IPS-11a (cell line): Measurements from ENCODE around the gene VTCN1.
"Not testable (repeated sequence)": the region's sequence is repeated elsewhere in the genome, so short reads cannot be mapped to it uniquely, and the experiment has no call there.

Experiments used
- H3K4me3 ChIP-seq: one replicate; pipeline ENCODE4 v1.5.1; 2013; ENCODE audit warnings: low read depth, low read length, control low read depth

The VTCN1 gene, protein sequence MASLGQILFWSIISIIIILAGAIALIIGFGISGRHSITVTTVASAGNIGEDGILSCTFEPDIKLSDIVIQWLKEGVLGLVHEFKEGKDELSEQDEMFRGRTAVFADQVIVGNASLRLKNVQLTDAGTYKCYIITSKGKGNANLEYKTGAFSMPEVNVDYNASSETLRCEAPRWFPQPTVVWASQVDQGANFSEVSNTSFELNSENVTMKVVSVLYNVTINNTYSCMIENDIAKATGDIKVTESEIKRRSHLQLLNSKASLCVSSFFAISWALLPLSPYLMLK

DNA sequence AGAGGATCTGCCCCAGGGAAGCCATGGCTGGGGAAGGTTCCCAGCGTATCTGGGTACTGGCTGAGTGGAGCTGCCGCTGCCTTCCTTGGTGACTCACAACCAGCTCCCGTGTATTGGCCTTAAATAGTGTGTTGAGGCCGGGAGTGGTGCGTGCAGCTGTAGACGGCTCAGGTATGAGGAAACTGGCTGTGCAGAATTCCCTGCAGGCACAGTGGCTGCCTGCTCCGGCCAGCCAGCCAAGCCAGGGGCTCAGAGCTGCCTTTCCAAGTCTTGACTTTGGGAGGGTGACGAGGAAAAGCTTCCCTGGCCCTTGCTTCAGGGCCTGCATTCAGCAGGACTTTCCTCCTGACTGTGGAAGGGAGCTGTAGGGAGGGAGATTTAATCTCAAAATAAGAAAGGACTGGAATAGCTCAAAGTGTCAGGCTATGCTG is at the start of gene VTCN1:
Gene VTCN1 (minus strand): TSS at position 97 of the 431 bp plus-strand sequence. CDS start 72 bp downstream, at position 25.
- H3K4me3 ChIP-seq, result no peak within 1 kb of the TSS

DNA sequence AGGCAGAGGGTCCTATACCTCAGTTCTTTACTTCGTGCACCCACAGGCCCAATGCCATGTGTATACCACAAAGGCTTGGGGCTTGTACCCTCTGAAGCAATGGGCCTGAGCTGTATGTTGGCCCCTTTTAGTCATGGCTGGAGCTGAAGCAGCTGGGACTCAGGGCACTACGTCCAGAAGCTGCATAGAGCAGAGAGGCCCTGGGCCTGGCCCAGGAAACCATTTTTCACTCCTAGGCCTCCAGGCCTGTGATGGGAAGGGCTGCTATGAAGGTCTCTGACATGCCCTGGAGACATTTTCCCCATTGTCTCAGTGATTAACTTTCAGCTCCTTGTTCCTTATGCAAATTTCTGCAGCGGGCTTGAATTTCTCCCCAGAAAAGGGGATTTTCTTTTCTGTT is 48.1 kb upstream of the VTCN1 start:
- H3K4me3 ChIP-seq, result no peak overlapping the region

DNA sequence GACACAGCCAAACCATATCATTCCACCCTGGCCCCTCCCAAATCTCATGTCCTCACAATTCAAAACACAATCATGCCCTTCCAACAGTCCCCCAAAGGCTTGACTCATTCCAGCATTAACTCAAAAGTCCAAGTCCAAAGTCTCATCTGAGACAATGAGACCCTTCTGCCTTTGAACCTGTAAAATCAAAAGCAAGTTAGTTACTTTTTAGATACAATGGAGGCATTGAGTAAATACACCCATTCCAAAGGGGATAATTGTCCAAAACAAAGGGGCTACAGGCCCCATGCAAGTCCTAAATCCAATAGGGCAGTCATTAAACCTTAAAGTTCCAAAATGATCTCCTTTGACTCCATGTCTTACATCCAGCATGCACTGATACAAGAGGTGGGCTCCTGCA is 47.3 kb upstream of the VTCN1 start:
- H3K4me3 ChIP-seq, result not testable (repeated sequence)

DNA sequence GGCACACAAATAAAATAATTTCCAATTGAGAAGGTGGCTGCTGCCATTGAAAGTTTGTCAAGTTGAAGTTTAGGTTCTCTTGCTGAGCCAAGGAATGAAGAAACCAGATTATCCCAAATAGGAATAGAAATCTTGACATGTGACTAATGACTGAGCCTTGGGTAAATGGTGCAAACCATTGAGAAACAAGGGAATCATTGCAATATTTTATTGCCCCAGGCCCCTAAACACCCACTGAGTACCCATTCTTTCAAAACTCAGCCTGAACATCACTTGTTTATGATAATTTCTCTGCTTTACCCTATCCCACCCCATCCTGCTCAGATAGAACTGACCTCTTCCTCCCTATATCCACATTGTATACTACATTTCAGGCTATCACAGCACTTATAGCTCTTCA is 46.6 kb upstream of the VTCN1 start:
- H3K4me3 ChIP-seq, result no peak overlapping the region

DNA sequence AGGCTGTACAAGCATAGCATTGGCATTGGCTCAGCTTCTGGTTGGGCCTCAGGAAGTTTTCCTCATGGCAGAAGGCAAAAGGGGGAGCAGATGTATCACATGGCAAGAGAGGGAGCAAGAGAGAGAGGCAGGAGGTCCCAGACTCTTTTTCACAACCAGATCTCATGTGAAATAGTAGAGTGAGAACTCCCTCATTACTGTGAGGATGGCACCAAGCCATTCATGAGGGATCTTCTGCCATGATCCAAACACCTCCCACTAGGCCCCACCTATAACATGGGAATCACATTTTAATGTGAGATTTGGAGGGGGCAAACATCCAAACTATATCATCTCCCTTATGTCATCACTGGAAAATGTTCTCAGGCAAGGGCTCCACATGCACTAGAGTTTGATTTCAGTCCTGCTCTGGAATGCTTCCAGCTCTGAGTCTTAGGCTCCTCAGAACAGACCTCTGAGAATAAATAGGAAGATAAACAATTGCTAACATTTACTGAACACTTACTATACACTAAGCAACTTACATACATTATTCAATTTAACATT is 39.4 kb upstream of the VTCN1 start:
- no peak overlapping the region for H3K4me3 ChIP-seq

DNA sequence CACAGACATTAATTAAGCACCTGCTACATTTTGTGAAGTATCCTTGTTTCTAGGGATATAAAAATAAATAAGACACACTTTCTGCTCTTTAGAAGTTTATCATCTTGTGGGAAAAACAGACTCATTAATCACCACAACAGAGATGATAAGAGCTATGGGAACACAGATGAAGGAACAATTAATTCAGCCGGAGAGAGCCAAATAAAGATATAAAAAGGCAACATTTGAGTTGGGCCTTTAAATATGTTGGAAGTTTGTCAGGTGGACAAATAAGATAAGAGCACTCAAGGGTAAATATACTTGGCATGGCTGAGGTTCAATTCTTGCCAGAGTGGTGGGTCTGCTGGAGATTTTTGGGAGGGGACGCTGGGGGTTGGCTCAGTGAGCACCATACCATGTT is 34.2 kb upstream of the VTCN1 start:
- H3K4me3 ChIP-seq, result no peak overlapping the region

DNA sequence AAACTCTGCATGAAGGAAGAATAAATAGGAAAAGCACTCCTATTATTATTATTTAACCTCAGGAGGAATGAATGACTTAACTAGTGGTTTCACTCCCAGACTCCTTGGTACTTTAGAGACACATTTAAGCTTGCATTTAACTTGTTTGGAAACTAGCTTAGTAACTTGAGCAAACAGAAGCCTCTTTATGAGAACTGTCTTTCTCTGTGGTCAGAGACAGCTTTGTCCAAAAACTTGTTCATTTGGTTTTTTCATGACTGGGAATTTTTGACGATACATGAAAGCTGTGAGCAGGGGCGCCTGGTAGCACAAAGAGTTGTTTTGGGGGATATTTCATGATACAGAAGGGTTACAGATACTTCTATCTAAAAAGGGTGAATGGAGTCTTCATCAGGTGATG is 33.6 kb upstream of the VTCN1 start:
- no peak overlapping the region for H3K4me3 ChIP-seq

DNA sequence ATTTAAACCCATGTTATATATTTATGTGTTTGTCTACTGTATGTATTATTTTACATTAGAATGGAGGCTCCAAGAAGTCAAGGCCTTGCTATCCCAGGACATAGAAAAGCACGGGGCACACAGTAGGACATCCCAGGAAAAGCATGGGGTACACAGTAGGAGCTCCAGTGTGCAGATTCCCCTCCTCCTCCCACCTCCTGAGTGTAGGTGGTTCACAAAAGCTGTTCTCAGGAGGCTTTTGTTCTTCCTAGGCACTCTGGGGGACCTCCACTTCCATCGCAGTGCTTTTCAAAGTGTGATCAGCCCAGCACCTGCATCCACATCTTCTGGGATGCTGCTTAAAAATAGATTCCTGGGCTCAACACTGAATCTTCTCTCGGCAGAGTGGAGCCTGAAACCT is 30.8 kb upstream of the VTCN1 start:
- no peak overlapping the region for H3K4me3 ChIP-seq

DNA sequence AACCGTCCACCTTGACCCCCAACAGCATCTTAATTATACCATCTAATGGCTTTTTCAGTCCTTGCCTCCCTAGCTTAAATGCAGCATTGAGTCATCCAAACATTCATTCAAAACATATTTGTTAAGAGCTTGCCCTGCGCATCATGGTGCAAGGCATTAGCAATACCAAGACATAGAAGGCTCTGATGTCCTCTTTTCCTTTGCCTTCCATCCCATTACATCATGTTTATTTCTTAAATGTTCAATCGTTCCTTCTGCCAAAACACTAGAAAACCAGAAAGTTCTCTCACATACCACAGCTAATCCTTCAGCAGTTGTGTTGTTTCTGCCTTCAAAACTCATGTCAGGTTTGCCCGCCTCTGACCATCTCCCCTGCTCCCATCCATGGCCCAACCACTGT is 29.8 kb upstream of the VTCN1 start:
- no peak overlapping the region for H3K4me3 ChIP-seq

DNA sequence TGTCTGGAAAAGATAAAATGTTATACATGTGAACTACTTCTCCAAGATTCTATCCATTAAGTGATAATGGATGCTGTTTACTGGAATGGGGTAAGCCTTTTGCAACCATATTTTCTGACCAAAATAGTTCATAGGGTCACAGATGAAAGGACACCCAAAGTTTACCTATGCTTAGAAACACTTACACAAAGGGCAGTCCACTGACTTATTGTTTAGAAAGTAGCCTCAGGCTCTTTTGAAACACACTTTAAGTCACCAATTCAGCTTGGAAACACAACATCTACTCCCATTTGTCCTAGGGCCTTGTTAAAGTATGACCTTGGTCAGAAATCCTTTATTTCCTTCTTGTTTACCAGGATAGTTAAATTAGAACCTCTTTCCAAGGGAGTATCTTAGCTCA is 28.7 kb upstream of the VTCN1 start:
- H3K4me3 ChIP-seq, result no peak overlapping the region

DNA sequence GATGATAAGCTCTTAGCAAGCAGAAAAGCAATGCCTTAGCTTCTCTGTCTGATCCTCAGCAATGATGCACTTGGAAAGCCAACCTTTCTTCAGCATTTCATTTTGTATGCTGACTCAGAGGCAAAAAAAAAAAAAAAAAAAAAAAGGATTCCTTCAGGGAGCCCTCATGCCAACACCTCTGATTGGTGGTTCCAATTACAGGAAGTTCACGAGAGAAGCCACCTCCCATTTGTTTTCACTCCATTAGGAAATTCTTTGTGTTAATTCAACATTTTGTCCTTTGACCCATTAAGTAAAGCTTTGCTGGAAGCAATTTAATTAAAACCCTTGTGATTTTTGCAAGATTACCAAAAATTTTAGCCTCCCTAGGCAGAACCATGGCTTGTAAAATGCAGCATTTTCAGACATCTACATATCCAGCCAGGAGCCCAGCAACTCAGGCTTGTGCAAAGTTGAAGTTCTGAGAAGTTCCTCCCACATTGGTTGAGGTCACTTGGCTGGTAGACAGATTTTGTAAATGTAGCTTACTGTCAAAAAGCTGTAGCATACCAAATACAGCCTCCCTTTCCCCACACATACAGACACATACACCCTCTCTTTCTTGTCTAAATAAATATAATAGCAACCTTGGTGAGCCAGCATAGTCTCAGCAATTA is 27.1 kb upstream of the VTCN1 start:
- no peak overlapping the region for H3K4me3 ChIP-seq

DNA sequence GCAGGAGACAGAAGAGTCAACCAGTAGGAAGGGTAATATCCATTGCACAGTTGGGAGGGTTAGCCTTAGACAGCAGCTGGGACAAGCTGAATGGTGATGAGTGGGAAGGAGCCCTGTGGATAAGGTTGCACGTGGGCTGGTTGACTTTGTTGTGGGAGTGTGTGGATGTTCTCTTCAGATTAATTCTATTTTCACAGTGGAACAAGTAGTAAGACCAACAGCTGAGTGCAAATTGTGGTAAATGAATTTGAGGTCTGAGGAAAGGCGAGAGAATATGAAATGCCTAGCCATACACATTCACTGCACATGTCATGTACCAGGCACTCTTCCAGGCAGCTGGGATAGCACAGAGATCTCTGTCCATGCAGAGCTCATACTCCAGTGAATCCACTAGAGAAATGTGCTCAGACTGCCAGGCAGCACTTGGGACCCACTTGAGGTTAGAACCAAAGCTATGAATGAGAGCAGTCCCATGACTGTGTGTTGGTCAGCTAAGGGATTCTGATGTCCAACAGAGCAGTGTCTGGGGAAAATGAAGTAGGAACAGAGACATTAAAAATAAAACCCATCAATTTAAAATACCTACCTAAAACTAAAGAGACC is 25.2 kb upstream of the VTCN1 start:
- H3K4me3 ChIP-seq, result no peak overlapping the region

DNA sequence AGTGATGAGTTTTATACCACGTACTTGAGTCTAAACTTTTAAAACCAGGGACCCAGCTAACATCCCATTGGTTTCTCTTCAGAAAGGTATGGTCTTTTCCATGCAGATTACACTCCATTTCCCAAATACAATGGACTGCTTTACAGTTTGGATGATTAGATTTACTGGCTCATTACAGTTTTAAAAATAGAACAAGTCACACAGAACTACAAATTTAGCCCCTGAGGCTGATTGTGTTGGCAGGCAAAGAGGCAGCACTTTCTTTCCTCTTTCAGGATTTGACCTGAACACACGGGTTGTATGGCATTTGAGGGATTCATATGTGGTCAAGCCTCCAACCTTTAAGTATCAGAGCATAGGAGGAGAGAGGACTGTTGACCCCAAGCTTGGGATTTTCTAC is 21.8 kb upstream of the VTCN1 start:
- H3K4me3 ChIP-seq, result no peak overlapping the region

DNA sequence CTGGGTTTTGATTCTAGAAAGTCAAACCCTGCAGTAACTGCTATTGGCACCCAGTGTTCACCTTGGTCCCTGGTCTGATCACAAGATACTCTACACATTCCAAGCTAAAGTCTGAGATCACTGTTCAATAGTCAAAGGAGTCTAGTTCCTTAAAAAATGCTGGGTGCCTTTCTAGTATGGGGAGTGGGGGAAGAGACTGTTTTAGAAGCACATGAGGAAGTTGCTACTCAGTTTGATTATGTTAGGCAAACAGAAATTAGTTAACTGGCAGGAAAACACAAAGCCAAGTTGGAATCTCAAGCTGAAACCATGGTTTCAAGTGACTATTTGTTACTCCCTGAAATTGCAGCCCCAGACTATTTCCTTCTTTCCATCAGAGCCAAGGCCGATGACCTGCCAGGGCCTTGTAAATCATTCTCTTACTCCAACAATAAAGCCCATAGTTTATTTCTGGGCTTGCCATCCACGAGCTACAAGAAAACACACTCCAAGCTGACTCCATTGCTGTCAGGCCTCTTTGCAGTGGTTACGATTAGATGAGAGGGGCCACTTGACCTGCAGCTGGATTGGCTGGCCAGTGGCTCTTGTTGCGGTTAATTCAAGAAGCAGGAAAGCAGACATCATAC is 21.1 kb upstream of the VTCN1 start:
- H3K4me3 ChIP-seq, result no peak overlapping the region

DNA sequence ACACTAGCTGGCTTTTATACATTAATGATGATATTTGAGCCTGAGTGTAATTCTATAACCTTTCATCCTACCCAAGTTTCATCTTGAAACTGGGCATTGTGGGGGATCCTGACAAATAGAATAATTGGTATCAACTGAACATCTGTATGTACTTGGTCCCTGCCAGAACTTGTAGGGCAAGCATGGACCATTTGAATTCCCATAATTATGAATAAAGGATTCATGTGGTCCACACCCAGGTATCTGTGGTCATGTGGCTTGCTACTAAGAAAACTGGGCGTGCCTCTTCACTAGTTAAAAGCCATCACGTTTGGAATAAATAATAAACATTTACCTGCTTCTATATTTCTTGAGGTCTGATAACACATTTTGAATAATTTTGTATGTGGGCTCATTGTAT is 20.6 kb upstream of the VTCN1 start:
- no peak overlapping the region for H3K4me3 ChIP-seq

DNA sequence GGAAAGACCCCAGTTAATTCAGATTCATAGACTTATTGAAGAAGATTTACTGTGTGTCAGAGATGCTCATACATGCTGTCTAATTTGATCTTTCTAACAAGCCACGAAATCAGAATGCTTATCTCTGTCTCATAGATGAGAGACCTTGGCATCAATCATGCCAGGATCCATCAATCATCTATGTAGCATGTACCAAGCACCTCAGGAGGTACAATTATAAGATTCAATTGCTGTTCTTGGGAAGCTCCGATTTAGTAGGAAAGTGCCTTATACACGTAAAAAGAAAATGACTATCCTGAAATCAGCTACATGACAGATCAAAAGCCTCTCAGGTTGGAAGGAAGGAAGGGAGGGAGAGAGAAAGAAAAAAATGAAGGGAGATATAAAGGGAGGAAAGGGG is 18.5 kb upstream of the VTCN1 start:
- H3K4me3 ChIP-seq, result no peak overlapping the region

DNA sequence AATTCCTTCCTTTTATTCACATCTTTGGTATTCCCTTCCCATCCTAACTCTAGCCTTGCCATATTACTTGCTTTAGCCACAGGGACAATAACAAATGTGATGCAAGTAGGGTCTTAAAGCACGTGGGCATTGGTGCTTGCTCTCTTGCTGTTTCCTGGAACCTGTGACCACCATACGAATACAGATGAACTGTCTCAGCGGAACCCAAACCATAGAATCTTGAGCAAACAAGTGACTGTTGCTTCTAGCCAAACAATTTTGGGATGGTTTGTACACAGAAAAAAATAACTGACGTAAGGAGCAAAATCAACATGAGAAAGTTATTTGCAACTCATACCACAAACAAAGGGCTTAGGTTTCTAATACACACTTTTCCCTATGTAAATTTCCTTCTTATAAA is 15.2 kb upstream of the VTCN1 start:
- no peak overlapping the region for H3K4me3 ChIP-seq

DNA sequence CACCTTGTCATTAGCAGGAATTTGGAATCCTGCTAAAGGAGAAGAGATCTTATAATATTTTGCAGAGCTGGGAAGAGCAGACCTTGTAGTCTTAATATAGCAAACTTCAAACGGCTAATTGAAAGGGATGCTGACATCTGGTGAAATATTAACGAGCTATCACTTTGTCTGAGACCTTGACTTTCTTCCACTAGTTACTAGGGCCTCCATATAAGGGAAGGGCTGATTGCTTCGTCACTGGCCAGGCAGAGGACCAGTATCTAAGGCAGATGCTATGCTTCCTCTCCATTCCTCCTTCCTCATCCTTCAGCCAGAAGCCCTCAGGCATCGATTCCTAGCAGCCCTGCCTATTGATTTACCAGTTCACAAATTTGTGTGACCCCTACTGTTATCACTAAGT is 6.0 kb upstream of the VTCN1 start:
- H3K4me3 ChIP-seq, result no peak overlapping the region

DNA sequence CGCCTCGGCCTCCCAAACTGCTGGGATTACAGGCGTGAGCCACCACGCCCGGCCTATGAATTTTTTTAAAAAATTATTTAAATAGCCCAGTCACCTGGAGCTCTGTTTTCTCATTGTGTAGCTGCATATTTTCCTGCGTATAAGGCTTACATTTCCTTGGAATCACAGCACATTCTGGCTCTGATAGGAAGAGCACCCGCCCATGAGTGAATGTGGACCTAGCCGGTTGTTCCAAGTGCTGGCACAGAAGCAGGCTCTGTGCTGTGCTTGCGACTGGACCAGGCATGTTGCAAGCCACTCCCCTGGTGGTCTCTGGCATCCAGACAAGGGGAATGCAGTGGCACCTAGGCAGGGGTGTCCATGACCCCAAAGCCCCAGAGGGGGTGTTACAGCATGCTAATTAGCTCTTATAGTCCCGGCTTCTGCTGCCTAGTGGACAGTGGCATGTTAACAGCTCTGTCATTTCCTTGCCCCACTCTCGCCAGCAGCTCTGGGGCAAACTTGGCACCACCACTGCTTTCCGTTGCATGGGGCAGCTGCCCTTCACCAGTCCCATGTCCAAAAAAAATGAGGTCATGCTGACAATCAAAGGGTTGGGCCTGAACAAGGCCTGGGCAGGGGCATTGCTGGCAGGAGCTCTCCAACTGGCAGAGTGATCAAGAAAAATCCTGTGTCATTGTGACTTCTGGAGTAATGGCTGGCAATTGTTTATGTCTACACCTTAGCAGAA is 5.2 kb upstream of the VTCN1 start:
- H3K4me3 ChIP-seq, result no peak overlapping the region

DNA sequence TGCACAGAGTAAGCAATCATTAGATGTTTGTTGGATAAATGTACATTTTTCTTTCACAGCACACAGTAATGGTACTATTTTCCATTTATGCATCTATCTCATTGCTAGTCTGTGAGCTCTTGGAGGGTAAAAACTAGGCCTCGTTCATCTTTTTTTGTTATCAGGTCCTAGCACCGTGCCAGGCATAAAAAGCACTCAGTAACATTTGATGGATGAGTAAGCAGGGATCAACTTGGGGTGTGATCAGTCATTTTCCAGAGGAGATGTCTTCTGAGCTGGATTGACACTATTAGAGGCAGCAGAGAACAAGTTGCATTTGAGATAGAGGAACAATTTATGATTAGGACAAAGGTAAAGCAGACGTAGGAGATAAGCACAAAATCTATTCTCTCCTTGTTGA is 4.3 kb upstream of the VTCN1 start:
- no peak overlapping the region for H3K4me3 ChIP-seq

DNA sequence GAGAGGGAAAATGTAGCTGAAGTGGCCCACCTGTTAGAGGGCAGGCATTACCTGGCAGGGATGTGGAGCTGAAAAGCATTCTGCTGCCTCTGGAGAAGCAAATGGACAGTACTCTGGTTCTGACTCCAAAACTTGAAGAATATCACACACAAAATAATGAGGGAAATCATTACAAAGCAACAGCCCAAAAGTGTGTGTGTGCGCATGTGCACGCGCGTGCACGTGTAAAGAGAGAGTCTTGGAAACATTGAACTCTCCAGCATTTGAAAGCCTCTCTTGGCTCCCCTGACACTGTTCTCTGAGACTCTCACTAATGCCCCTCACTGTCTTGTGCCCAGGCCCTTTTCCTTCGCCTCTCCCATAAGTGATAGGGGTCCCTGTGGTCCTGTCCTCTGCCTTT is 2.3 kb upstream of the VTCN1 start:
- no peak overlapping the region for H3K4me3 ChIP-seq
